MCF 10A (cell line): ENCODE data around the gene SLC6A19. TPM values are rescaled to one million over a fixed set of nuclear protein-coding genes. Genes with fewer than 3 reads are reported as not detected.

Experiments used
- BruUV-seq: library from RNA; stranded (reverse); fragments of 400-500 nt; replicated peaks from 2 replicates; lab custom pipeline; 2021; lab: Mats Ljungman, UMichigan
- CTCF ChIA-PET: fragments of 300-600 bp; sonication (Branson Sonifier 250); formaldehyde crosslinking; extraction: SDS; loops from one replicate; lab custom pipeline; 2021; ENCODE audit warnings: antibody characterized with exemption, inconsistent platforms; lab: Yijun Ruan, JAX
- POLR2A ChIA-PET: fragments of 300-600, 350-650 bp; sonication (Branson Sonifier 250); formaldehyde crosslinking; extraction: SDS; loops from one replicate; lab custom pipeline; 2020; ENCODE audit warnings: antibody characterized with exemption, inconsistent platforms; lab: Yijun Ruan, JAX
- DNase-seq: peaks from one replicate; pipeline ENCODE4 v3.0.0-alpha.2; 2018; ENCODE audit not compliant: unreplicated experiment
- H3K27ac Mint-ChIP-seq: one replicate; pipeline ENCODE4 v1.8.0; 2022; ENCODE audit warnings: mild to moderate bottlenecking, low read depth, mixed read lengths; ENCODE audit not compliant: unreplicated experiment
- H3K27me3 Mint-ChIP-seq: one replicate; pipeline ENCODE4 v1.8.0; 2022; ENCODE audit warnings: mixed read lengths; ENCODE audit not compliant: insufficient read depth, unreplicated experiment
- H3K36me3 Mint-ChIP-seq: one replicate; pipeline ENCODE4 v1.8.0; 2022; ENCODE audit warnings: mild to moderate bottlenecking, moderate library complexity, mixed read lengths; ENCODE audit not compliant: insufficient read depth, unreplicated experiment
- H3K4me1 Mint-ChIP-seq: one replicate; pipeline ENCODE4 v1.8.0; 2022; ENCODE audit warnings: mixed read lengths; ENCODE audit not compliant: insufficient read depth, unreplicated experiment
- H3K4me3 Mint-ChIP-seq: one replicate; pipeline ENCODE4 v1.8.0; 2022; ENCODE audit warnings: mild to moderate bottlenecking, moderate library complexity, mixed read lengths; ENCODE audit not compliant: unreplicated experiment
- H3K9me3 Mint-ChIP-seq: one replicate; pipeline ENCODE4 v1.8.0; 2022; ENCODE audit warnings: mixed read lengths; ENCODE audit not compliant: unreplicated experiment
- CTCF ChIP-seq: fragments of 200-600 bp; IDR thresholded peaks from one replicate; pipeline ENCODE4 v1.8.0; 2022; ENCODE audit warnings: antibody characterized with exemption, mild to moderate bottlenecking; ENCODE audit not compliant: unreplicated experiment
- intact Hi-C: fragments of 100-400 bp; cut with micrococcal nuclease; formaldehyde crosslinking; loops from 2 replicates; pipeline ENCODE4 v1.14.1; 2022
- total RNA-seq: library from RNA; stranded (reverse); gene quantifications from 2 replicates; pipeline ENCODE4 v1.2.3, GENCODE V29; 2022

Gene SLC6A19
- total RNA-seq, 1 experiment from 2014 or later, result not detected

GRCh38 chr5:1245905-1246576, 44.6 kb downstream of the SLC6A19 start:
- TF ChIP-seq CTCF, result no peak
- no peak for DNase-seq
- CTCF ChIA-PET, result no interaction called here
- H3K27me3 Mint-ChIP-seq, result peaks cover 4% of the 10 kb centered on the region
- H3K4me1 Mint-ChIP-seq, result no peaks in the 10 kb centered on the region
- BruUV-seq, result no TSS peak
- intact Hi-C loops, result no loop called here
- no peaks in the 10 kb centered on the region for H3K9me3 Mint-ChIP-seq
- H3K4me3 Mint-ChIP-seq, result no peak overlapping the region
- H3K27ac Mint-ChIP-seq, result no peak overlapping the region
- H3K36me3 Mint-ChIP-seq, result no peaks in the 10 kb centered on the region
- POLR2A ChIA-PET, result no interaction called here

DNA sequence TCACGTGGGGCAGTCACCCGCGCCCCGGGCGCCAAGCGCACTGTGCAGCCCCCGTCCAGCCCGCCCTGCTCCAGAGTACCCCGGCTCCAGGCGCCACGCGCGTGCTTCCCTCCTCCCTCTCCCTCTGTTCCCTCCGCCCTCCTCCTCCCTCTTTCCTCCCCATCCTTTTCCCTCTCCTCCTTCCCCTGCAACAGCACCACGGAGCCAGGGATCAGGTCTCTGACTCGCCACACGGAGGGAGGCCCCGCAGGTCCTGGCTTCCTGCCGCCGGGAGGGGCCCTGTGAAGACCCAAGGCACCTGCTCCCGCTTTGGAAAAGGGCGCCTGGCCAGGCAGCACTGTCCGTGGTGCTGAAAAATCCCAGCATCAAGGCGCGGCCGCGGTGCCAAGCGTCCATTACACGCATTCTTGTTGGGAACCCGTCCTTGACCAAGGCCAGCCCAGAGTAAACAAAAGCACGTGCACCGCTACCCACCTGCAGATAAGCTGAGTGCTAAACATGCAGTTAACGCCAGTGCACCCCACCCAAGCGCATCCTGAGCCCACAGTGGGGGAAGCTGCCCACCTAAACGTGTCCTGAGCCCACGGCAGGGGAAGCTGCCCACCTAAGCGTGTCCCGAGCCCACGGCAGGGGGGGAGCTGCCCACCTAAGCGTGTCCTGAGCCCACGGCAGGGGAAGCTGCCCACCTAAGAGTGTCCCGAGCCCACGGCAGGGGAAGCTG, 45.5 kb downstream of the SLC6A19 start:
- H3K4me1 Mint-ChIP-seq, result no peaks in the 10 kb centered on the region
- no peaks in the 10 kb centered on the region for H3K27me3 Mint-ChIP-seq
- no peaks in the 10 kb centered on the region for H3K36me3 Mint-ChIP-seq
- H3K27ac Mint-ChIP-seq, result no peak overlapping the region
- no TSS peak for BruUV-seq
- DNase-seq, result peak; percentile 8
- ChIA-PET POLR2A (interaction anchor here (0.6 kb wide), 1 partner anchor 131 kb away, joined by 3 read pairs; no protein-coding TSS in a partner anchor), CTCF (no interaction called here)
- no peak for TF ChIP-seq CTCF
- intact Hi-C loops, result no loop called here
- no peak overlapping the region for H3K4me3 Mint-ChIP-seq
- H3K9me3 Mint-ChIP-seq, result no peaks in the 10 kb centered on the region

DNA sequence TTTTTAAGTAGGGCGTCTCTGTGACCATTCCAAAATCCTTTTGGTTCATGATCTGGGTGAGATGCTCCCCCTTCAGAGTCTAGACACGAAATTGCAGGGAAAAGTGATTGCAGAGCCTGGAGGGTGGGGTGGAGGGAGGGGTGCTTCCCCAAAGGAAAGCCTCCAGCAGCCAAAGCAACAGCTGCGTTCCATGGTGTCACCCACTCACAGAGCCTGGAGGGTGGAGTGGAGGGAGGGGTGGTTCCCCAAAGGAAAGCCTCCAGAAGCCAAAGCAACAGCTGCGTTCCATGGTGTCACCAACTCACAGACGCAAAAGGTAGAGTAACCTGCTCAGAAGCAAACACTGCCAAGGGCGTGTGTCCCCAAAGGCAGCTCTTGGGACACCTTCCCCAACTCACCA, 46.4 kb downstream of the SLC6A19 start:
- Mint-ChIP-seq H3K27ac (no peak overlapping the region), H3K27me3 (no peaks in the 10 kb centered on the region), H3K9me3 (no peaks in the 10 kb centered on the region), H3K4me1 (no peaks in the 10 kb centered on the region), H3K4me3 (no peak overlapping the region), H3K36me3 (no peaks in the 10 kb centered on the region)
- no TSS peak for BruUV-seq
- ChIA-PET CTCF (no interaction called here), POLR2A (interaction anchor here (1.5 kb wide), 1 partner anchor 9 kb away, joined by 3 read pairs; no protein-coding TSS in a partner anchor)
- no peak for TF ChIP-seq CTCF
- DNase-seq, result no peak
- intact Hi-C loops, result no loop called here
